Measurements from ENCODE around the gene PDCD1.

- no peak for TF ChIP-seq POLR2AphosphoS5 (IDR thresholded peaks at IDR 0.05; ENCODE audit: low read depth, low read length)
- TF ChIP-seq REST (IDR thresholded peaks at IDR 0.05; ENCODE audit: insufficient read depth in 1 of 2, low read depth in 2 of 2, low read length in 2 of 2): no peak
- no peak for TF ChIP-seq FOXP2 (optimal IDR thresholded peaks at IDR 0.05; ENCODE audit: borderline replicate concordance, extremely low read depth, extremely low read length, insufficient read depth)
These were observed 18.0 kb upstream of the PDCD1 start for GRCh38 chr2:241876528-241877196.

Measured in PFSK-1 (cell line).